GM19463 (cell line): Measurements from ENCODE around the gene MON2.
"Not testable (repeated sequence)": the region's sequence is repeated elsewhere in the genome, so short reads cannot be mapped to it uniquely, and the experiment has no call there.

Source experiments
- ATAC-seq: cut with Tn5 transposase; IDR thresholded peaks from one replicate; pipeline ENCODE4 v1.9.1; 2021; ENCODE audit warnings: mild to moderate bottlenecking, moderate library complexity; ENCODE audit not compliant: unreplicated experiment

The MON2 gene

DNA sequence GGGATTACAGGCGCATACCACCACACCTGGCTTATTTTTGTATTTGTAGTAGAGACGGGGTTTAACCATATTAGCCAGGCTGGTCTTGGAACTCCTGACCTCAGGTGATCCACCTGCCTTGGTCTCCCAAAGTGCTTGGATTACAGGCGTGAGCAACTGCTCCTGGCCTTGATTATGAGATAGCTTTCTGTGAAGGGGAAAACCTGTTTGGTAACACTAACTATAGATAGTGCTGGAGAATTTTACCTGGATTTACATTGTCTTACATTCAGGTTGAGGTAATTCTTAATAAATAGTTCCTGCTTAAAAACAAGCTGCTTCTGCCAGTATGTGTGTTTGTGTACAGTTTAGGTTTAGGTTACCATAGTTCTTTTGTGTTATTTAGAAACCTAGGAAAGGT lies 77.1 kb downstream of the MON2 start:
- ATAC-seq: no peak

DNA sequence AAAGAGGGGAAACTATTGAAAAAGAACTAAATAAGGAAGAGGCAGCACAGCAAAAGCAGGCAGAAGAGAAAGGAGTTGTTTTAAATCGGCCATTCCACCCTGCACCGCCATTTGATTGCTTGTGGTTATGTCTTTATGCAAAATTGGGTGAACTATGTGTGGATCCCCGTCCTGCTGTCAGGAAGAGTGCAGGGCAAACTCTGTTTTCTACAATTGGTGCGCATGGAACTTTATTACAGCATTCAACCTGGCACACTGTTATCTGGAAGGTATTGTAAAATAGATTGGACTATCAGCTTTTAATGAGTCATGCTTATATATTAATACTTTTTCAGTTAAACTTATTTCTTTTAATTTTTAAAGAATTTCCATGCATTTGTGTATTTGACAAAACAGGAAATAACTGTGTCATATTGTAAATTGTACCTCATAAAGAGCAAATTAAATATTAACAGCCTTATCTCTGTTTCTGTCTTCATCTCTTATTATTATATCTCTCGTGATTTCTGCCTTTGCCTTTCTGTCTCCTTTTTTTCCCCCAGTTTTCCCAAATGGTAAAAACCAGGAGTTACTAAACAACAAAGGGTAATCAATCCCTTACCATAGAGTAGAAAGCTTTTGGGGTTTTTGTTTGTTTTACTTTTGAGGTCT lies 86.4 kb downstream of the MON2 start:
- no peak for ATAC-seq

DNA sequence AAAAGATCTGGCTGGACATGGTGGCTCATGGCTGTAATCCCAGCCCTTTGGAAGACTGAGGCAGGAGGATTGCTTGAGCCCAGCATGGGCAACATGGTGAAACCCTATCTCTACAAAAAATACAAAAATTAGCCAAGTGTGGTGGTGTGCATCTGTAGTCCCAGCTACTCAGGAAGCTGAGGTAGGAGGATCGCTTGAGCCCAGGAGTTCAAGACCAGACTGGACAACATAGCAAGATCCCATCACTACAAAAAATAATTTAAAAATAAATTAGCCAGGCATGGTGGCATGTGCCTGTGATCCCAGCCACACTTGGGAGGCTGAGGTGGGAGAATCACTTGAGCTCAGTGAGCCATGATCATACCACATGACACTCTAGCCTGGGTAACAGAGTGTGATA lies 92.7 kb downstream of the MON2 start:
- ATAC-seq: not testable (repeated sequence)

DNA sequence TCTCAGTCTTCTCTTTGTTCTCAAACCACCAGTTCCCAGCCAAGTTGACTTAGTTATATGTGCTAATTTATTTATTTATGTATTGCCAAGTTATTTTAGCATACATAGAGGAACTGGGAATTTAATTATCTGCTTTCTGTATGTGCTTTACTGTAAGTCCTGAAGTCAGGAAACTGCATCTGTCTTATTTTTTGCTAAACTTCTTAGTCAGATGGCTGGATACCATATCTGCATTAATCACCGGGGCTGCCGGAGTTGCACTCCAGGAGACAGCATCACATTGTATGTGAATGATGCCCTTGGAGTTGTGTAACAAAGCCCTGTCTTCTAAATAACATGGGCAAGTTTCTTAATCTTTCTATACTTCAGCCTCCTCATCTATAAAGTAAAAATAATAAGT lies 96.2 kb downstream of the MON2 start:
- ATAC-seq: no peak

DNA sequence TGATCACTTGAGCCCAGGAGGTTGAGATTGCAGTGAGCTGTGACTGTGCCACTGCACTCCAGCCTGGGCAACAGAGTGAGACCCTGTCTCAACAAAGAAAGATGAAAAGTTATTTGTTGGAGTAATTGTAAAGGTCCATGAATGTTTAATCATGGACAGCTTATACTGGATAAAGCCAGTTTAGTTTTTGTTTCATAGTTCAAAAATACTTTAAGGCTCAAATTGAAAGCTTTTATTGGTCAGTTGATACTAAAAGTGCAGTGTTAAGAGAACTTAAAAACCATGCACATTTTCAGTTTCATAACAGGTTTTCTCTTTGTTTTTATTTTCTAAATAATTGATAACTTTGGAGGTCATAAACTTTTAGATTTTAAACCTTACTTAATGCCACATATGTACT lies 108.4 kb downstream of the MON2 start:
- peak; percentile 66 for ATAC-seq

DNA sequence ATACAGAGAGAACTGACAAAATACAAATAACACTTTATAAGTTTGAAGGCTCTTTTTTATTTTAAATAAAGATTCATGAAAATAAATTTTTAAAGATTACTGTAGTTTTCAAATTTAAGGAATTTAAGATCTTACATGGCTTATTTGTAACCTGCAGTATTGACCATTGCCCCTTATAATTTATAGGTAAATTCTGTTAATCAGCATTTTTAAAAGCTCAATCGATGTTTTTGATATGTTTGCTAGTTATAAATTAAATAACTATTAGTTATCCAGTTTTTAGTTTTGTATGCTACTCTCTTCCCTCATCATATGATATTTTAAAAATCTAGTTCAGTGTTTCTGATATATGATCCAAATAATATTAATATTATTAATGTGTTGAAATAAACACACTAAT lies 109.9 kb downstream of the MON2 start:
- no peak for ATAC-seq

DNA sequence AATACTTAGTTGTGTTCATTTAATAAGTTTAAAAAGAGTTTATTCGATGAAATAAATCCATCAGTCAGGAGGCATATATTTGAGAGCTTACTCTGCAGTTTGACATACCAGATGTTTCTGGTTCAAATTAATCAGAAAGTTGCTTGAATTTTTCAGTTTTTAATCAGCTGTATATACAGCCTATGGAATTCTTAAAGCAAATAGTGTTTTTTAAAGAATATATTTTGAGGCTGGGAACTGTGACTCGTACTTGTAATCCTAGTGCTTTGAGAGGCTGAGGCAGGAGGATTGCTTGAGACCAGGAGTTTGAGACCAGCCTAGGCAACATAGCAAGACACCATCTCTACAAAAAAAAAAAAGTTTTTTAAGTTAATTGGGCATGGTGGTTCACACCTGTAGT lies 112.1 kb downstream of the MON2 start:
- ATAC-seq: no peak

DNA sequence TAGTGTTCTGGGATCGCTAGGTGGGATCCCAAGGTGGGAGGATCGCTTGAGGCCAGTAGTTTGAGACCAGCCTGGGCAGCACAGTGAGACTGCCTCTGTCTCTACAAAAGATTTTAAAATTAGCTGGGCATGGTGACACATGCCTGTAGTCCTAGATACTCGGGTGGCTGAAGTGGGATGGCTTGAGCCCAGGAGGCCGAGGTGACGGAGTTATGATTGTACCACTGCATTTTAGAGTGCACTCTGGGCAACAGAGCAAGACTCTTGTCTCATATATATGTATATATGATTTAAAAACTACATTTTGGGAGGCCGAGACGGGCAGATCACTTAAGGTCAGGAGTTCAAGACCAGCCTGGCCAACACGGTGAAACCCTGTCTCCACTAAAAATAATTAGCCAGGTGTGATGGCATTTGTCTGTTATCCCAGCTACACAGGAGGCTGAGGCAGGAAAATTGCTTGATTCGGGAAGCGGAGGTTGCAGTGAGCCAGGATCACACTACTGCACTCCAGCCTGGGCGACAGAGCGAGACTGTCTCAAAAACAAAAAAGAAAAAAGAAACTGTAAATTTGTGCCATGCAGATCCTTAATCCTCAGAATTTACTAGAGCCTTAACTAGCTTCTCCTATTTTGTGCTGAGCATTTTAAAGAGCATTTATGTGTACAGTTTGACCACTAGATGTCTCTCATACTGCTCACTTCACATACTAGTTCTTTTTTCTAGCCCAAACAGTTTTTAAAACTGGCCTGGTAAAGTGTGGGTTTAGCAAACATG lies 114.8 kb downstream of the MON2 start:
- peak; percentile 51 for ATAC-seq

DNA sequence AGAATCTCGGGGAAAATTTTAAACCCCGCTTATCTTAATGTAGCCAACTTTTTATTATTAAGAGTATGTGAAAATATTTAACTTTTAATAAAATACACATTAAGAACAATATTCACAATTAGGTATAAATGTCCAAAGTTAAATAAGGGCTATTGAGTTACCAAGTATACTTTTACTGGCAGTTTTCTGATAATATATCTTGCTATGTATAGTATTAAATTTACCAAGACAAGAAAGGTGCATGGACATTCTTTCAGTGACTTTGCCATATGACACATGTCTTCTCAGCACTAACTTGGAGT lies 115.4 kb downstream of the MON2 start:
- ATAC-seq: no peak

DNA sequence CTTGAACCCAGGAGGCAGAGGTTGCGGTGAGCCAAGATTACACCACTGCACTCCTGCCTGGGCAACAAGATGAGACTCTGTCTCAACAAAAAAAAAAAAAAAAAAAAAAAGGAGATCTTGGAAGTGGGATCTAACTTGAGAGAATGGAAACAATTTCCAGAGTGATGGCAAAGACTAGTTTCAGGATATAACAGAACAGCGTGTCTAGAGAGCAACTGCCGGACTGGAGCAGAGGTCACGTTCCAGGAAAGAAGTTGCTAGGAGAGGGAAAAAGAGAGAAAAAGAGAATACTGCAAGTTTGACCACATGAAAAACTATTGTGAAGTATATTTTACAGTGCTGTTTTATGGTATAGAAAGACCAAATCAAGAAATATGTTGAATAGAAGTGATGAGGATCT lies 118.0 kb downstream of the MON2 start:
- ATAC-seq: no peak

DNA sequence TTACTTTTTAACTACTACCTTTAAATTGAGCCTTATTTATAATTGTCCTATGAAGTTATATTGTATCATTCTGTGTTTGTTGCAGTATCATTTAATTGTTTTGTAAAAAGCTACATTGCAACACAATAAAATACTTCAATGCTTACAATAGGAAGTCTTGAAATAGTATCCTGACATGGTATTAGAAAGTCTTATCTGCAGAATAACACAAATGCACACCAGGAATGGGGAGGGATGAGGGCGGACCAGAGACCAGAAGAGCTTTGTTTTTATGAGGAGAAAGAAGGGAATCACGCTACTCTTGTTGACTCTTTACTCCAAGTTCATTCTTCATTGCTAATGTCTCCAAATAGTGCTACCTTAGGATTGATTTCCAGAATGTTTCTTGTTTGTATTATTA lies 120.2 kb downstream of the MON2 start:
- ATAC-seq: no peak

DNA sequence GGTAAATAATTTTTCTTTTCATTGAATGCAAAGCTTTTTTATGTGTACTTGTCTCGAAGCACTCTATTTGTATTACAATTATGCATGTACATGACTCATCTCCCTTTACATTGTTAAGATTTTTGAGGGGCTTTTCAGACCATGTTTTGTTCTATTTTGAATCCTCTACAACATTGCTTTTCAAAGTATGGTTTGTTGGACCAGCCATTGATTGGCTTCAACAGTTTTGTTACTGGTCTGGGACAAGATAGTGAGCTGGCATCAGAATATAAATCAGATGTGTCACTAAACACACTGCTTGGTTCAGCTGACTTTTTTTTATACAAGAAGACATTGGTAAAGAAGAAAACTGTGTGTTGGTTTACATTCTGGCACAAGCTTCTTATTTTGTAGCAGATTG lies 122.3 kb downstream of the MON2 start:
- no peak for ATAC-seq

DNA sequence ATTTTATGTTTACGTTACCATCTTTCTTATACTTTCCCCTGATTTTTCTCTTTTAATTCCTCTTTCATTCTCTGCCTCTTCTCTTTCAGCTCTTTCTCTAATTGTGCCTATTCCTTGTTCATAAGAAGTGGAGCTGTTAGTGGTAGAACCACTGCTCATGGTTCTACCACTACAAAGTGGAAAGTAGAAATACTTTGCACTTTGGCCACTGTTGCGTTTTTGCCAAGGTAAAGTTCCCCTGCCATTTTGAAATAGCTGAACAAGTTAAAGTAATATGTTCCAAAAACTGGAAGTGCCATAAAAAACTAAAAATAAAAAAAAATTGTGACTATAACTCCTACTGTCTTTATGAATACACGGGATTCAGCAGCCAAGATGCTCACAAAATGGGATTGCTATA lies 130.6 kb downstream of the MON2 start:
- no peak for ATAC-seq

DNA sequence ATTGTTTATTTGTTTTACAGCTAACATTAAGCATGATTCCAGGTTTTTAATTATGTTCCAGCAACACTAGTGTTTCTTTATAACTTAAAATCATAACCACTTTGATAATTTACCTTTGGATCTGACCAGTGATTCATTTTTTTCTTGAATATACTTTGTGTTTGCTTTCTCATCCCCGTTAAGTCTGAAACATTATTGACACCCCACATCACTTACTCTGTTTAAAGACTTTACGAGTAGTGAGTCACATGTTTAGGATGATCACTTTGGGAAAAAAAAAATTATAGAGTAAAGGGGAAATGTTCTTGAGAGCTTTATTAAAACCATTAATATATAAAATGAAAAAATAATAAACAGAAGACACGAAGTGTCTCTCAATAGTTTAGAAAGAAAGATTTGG lies 132.2 kb downstream of the MON2 start:
- ATAC-seq: no peak

DNA sequence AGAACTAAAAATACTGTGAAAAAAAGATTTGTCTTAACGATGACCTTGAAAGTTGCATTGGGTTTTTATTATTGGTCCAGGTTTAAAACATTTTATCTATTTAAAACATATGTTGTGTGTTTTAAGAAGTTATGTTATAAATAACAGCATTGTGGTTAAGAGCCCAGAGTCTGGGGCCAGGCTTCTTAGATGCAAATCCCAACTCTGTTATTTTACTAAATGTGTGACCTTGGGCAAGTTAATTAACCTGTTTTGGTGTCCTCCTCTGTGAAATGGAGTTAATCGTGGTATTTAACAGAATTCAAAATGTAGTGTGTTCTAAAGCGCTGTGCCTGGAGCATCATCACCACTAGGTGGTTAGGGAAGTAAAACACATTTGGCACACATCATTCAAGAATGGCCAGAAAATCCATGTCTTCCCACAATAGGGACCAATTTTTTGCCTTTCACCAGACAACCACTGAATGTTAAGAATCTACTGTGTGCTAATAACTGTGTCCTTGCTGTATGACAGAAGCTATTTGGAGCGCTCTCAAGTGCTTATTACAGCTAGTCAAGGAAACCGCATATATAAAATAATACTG lies 133.3 kb downstream of the MON2 start:
- no peak for ATAC-seq

DNA sequence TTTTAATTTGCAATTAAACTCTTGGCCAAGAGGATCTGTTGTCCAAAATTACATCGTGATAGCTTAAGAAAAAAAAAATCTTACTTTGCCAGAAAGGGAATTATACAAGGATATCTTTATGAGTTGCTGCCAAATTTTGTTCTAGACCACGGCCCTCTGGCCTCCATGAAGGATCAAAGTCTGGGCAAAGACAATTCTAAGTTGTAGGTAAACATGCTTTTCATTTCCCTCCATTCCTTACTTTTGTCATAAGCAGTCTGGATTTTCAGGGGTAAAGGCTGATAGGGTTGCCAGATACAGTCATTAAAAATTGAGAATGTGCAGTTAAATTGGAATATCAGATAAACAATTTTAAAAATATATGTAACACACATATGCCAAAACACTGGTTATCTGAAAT lies 135.1 kb downstream of the MON2 start:
- ATAC-seq: no peak

DNA sequence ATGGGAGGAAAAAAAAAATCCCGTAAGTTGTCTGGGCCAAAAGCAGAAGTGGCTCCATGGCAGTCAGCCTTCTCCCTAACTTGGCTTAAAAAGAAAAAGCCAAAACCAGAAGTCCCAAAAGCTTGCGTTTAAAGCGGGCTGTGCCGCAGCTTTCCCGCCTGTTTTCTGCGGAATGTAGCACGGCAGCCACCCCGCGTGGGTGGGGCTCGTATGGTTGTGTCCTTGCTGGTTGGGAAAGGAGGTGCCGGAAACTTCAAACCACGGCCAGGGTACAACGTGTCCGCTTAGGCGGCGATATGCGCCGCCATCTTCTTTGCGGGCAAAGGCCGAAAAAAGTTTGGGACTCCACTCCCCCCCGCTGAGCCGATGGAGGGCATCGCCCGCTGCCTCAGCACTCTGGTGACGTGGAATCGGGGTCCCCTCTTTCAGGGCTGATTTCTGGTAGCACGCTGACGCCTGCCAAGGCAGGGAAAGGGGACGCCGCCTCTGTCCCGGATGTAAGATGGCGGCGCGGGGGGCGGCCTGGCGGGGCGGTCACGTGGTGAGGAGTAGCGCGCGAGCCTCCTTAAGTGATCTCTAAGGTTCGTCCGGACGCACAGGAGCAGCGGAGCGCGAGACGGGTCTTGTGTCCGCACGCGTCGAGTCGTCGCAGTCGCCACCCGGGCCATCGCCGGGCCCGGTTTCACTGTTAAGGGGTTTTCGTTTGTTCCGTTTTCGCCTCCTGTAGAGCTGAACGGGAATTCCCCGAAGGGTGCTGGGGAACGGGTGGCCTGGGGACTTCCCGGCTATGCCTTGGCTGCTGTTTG lies 135.8 kb downstream of the MON2 start:
- ATAC-seq: peak; percentile 63

DNA sequence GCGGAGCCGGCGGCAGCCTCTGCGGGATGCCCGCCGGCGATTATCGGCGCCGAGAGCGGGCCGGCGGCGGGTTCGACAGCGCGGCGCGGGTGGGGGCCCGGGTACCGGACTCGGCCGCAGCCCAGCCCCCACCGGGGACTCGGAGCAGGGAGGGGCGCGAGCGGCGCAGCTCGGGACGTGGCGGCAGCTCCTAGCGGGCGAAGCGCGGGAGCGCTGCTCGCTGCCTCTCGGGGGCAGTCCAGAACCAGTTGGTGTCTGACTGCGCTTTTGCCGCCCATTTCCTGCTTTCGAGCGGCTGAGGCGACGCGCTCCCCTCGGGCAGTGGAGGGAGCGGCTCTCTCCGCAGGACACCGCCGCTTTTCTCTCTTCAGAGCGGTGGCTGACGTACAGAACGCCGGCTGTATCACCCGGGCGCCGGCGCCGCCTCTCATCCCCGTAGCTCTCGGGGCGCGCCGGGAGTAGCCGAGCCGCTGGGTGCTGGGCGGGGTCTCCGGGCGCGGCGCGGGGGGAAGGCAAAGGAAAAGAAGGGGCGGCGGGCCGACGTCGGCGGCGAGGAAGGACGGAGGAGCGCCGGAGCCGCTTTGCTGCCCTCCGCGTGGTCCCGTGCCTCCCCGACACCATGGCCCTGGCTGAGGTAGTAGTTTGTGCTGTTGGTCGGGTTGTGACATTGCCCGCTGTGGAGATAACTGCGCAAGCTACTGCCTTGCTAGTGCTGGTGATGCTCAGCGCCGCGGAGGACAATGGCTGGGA lies 136.6 kb downstream of the MON2 start:
- peak; percentile 62 for ATAC-seq

DNA sequence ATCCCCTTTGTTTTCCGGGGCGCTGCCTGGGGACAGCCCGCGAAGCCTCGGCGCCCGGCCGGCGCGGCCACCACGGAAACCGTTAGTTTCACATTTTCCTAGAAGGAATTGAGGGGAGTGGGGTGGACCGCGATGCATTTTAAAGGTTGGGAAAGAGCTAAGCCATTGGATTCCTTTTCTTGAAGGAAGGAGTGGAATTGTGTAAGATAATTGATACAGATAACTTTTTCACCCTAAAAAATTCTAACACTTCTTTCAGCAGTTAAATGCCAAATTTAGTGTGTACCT lies 137.1 kb downstream of the MON2 start:
- ATAC-seq: no peak

DNA sequence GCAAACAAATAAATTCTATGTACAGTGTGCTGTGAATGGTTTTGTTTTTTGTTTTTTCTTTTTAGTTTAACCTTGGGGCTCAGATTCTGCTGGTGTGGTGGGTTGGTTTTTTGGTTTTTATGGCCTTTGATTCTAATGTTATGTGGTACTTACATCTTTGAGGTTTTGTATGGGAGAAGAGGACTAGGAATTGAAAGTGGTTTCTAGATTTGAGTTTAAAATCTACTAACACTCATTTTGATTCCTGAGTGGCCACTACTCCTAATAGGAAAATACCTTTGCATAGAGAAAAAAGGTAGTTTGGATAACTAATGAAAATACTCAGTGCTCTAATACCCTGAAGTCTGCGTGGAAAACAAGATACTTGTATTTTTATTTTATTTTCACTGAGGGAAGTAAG lies 137.7 kb downstream of the MON2 start:
- ATAC-seq: no peak

DNA sequence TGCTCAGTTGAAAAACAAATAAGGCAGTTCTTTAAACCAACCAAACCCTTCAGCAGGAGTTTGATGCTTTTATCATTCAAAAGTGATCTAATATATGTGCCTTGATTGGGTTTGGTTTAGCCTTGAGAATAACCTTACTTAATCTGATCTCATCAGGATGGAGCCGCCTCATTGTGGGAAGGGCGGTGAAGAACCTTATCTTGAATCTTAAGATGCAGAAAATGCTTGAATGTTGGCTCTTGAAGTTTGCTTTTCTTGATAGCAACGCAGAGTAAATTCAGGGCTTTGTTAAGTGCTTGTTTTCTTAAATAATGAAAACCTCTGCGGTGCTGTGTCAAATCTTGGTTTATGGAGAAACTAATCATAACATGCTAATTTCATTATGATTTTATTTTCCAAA lies 138.2 kb downstream of the MON2 start:
- no peak for ATAC-seq
